Vagina (tissue), 2 donors: Measurements from ENCODE around the gene SHCBP1.

Source experiments
- POLR2A ChIP-seq, 2 donors: fragments of 450-650 bp; IDR thresholded peaks; one replicate each; pipeline ENCODE4 v1.6.1; 2017; ENCODE audit warnings: antibody characterized with exemption in 2 of 2, mild to moderate bottlenecking in 2 of 2, moderate library complexity in 2 of 2
- TF ChIP-seq, protein P1 (sequence below), 3 experiments: fragments of 450-650 bp in 2 of 3; fragments of 200-600 bp in 1 of 3; sonication (generic) in 1 of 3; IDR thresholded peaks; one replicate each; pipeline ENCODE4 v1.5.1; 2017 to 2019; ENCODE audit warnings: antibody characterized with exemption in 3 of 3, mild to moderate bottlenecking in 2 of 3, moderate library complexity in 2 of 3

- no peak for TF ChIP-seq POLR2A (IDR thresholded peaks at IDR 0.05)
- TF ChIP-seq, protein P1, sequence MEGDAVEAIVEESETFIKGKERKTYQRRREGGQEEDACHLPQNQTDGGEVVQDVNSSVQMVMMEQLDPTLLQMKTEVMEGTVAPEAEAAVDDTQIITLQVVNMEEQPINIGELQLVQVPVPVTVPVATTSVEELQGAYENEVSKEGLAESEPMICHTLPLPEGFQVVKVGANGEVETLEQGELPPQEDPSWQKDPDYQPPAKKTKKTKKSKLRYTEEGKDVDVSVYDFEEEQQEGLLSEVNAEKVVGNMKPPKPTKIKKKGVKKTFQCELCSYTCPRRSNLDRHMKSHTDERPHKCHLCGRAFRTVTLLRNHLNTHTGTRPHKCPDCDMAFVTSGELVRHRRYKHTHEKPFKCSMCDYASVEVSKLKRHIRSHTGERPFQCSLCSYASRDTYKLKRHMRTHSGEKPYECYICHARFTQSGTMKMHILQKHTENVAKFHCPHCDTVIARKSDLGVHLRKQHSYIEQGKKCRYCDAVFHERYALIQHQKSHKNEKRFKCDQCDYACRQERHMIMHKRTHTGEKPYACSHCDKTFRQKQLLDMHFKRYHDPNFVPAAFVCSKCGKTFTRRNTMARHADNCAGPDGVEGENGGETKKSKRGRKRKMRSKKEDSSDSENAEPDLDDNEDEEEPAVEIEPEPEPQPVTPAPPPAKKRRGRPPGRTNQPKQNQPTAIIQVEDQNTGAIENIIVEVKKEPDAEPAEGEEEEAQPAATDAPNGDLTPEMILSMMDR (IDR thresholded peaks at IDR 0.05), result no peak
Measured at GRCh38 chr16:46627746-46628145, 6.6 kb upstream of the SHCBP1 start.
